ENCODE data around the gene CBR3. TPM values are rescaled to one million over a fixed set of nuclear protein-coding genes. Genes with fewer than 3 reads are reported as not detected.
A peak's percentile ranks its signal among the peaks of the same experiment; 100 is the strongest.
"Not testable (repeated sequence)": the region's sequence is repeated elsewhere in the genome, so short reads cannot be mapped to it uniquely, and the experiment has no call there.

CBR3 gene
- total RNA-seq, 1 experiment from 2014 or later = 39.2 TPM

DNA sequence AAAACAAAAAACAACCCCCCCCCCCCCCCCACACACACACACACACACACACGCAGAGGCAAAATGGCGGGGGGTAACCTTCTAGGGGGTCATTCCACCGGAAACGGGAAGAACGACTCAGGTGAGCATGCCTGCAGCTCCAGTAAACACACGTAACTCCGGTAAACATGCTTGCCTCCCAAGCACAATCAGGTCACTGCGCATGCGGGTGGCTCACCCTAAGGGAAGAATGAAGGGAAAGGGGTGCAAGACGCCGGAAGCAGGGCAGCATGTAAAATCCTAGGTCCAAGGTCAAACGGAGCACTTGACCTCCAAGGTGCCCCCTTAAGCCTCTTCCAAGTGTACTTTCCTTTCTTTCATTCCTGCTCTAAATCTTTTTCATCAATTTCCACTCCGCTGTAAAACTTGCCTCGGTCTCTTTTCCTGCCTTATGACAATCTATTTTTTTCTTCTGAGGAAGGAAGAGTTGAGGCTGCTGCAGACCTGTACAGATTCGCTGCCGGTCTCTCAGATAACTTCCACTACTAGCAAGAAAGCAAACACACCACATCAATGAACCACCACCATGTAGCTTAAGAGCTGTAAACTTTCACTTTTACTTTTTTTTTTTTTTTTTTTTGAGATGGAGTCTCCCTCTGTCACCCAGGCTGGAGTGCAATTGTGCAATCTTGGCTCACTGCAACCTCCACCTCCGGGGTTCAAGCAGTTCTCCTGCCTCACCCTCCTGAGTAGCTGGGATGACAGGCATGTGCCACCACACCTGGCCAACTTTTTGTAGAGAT is 21.0 kb upstream of the CBR3 start:
- in situ Hi-C loops (cut with HindIII; ENCODE audit: low sequenced_read_pairs) = no loop called here

DNA sequence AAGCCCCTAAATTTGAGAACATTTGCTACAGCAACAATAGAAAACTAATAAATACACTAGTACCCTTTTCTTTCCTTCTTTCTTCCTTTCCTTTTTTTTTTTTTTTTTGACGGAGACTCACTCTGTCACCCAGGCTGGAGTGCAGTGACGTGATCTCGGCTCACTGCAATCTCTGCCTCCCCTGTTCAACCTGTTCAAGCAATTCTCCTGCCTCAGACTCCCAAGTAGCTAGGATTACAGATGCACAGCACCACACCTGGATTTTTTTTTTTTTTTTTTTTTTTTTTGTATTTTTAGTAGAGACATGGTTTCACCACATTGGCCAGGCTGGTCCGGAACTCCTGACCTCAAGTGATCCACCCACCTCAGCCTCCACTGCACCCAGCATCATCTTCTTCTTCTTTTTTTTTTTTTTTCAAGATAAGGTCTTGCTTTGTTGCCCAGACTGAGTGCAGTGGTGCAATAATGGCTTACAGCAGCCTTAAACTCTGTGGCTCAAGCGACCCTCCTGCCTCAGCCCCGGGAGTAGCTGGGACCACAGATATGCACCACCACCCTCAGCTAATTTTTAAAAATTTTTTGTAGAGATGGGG is 19.6 kb upstream of the CBR3 start:
- in situ Hi-C loops (cut with HindIII; ENCODE audit: low sequenced_read_pairs) = no loop called here
- DNase-seq (ENCODE audit: low spot score) = no peak

More for the DNA sequence above, 21.0 kb upstream of the CBR3 start:
- no peak for DNase-seq (ENCODE audit: low spot score)

DNA sequence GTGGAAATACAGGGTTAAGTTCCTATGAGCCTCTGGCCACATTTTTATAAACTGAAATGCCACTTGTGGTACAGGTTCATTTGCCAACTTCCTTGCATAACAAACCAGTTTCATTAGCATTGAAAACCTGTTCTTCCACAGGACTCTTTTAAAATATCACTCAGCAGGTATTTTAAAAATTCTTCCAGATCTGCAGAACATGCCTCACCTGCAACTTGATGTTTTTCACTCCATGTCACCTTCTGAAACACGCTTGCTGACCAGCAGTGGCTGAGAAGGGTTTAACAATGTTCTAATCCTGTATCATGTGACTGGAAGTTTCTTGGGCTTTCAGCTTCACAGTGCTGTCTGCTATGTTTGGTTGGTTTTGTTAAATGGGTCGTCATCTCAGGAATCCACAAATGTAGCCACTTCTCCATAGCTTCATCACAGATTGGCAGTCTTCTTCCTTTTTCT is 17.6 kb upstream of the CBR3 start:
- DNase-seq (ENCODE audit: low spot score) = no peak
- in situ Hi-C loops (cut with HindIII; ENCODE audit: low sequenced_read_pairs) = no loop called here

DNA sequence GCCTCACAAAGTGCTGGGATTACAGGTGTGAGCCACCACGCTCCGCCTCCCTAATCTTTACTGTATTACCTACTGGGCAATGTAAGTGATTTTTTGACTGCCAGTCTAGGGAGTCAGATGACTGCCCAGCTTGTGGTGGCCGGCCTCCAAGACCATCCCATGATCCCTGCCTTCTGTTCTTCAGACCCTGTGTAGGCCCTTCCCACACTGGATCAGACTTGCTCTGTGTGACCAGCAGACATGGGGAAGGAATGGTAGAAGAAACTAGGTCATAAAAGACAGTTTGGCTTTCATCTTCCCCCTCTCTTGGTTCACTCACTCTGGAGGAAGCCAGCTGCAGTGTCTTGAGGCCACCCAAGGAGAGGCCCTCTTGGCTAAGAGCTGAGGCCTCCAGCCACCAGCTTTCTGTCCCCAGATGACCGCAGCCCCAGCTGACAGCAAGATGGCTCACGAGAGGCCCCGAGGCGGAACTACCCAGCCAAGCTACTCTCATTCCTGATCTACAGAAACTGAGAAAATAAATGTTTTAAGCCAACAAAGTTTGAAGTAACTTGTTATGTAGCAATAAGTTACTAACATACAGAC is 14.5 kb upstream of the CBR3 start:
- in situ Hi-C loops (cut with HindIII; ENCODE audit: low sequenced_read_pairs) = no loop called here
- no peak for DNase-seq (ENCODE audit: low spot score)

DNA sequence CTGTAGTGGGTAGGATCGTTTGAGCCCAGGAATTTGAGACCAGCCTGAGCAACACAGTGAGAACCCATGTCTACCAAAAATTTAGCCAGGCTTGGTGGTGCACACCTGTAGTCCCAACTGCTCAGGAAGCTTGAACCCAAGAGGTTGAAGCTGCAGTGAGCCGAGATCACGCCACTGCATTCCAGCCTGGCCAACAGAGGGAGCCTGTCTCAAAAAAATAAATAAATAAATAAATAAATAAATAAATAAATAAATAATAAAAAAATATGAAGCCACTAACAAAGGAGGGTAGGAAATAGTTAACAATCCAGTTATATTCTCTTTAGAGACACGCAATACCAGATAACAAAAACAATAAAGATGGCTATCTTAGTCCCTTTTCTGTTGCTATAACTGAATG is 11.9 kb upstream of the CBR3 start:
- in situ Hi-C loops (cut with HindIII; ENCODE audit: low sequenced_read_pairs) = no loop called here
- DNase-seq (ENCODE audit: low spot score) = no peak

DNA sequence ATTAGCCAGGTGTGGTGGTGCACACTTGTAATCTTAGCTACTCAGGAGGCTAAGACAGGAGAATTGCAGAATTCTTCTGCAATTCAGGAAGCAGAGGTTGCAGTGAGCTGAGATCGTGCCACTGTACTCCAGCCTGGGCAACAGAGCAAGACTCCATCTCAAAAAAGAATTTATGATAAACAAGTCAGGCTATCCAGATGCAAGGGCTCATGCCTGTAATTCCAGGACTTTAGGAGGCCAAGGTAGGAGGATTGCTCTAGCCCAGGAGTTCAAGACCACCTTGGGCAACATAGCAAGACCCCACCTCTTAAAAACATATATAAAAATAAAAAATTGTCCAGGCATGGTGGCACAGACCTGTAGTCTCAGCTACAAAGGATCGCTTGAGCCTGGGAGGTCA is 10.5 kb upstream of the CBR3 start:
- DNase-seq (ENCODE audit: low spot score) = no peak
- in situ Hi-C loops (cut with HindIII; ENCODE audit: low sequenced_read_pairs) = no loop called here

DNA sequence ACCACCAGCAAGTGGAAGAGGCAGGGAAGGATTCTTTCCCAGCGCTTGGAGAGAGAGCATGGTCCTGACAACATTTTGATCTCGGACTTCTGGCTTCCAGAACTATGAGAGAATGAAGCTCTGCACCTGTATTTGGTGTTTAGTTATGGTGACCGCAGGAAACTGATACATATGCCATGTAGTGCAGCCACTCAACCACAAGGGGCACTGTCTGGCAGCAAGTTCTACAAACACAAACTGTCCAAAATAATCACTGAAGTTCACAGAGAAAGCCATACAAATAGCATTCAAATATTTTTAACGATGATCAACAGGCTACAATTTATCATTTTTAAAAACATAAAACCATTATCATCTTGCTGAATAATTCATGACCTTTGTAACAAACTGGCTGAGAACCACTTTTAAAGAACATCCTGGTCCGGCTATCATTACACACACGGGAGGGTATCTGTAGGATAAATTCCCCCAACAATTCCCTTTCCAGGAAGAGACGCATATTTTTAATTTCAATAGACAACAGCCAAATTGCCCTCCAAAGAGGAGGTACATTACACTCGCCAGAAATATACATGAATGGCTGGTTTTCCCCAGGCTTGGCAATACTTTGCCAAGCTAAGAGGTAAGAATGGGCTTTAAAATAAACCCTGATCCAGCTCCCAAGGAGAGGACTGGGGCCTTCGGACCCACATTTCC is 9.2 kb upstream of the CBR3 start:
- in situ Hi-C loops (cut with HindIII; ENCODE audit: low sequenced_read_pairs) = no loop called here
- DNase-seq (ENCODE audit: low spot score) = peak; percentile 73

DNA sequence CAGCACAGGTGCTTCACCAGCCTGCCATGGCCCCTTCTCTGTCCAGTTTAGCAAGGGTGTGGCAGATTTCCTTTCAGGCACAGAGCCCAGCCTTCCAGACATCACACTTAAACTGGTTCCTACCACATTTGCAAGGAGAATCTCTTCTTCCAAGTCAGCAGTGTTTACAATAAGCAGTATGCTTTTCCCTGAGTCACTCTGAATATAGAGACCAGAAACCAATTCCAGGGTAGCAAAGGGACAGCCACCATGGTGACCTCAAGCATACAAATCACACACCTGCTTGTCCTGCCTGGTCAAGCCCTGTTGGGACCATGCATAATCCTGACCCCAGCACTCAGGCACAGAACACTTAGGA is 8.7 kb upstream of the CBR3 start:
- in situ Hi-C loops (cut with HindIII; ENCODE audit: low sequenced_read_pairs) = no loop called here
- DNase-seq (ENCODE audit: low spot score) = no peak

DNA sequence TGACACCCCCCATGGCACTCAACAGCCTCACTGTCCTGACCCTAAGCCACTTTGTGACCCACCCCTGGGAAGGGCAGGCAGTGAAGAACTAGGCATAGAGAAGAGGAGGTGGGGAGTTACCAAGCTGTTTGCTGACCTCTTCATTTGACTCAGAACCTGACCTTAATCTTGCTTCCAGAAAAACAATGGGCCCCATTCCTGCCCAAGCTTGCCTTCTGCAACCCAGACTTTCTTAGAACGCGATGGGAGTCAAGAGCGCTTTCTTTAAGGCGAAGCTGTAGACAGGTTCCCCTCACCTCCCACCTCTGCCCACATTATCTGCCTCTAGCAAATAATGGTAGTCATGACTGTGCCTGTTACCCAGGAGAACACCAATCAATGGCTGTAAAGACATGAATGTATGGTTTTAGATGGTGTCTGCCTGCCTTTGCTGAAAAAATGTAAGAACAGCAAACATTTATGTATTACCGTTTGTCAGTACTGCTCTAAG is 8.2 kb upstream of the CBR3 start:
- in situ Hi-C loops (cut with HindIII; ENCODE audit: low sequenced_read_pairs) = no loop called here
- no peak for DNase-seq (ENCODE audit: low spot score)

DNA sequence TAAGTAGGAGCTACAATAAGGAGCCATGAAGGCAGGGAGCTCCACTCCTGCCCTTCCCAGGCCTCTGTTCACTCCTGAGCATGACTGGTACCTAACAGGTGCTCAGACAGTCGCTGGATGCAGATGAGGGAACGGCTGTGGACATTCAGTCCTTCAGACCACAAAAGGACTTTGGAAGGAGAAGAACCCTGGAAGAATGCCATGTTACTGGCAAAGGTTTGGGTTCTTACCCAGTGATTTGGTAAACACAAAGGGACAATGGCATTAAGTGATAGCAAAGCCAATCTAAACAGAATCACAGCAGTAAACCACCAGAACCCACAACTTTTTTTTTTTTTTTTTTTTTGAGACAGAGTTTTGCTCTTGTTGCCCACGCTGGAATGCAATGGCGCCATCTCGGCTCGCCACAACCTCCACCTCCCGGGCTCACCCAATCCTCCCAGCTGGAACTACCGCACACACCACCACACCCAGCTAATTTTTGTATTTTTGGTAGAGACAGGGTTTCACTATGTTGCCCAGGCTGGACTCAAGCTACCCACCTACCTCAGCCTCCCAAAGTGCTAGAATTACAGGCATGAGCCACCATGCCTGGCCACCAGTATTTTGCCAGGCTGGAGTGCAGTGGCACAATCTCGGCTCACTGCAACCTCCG is 7.5 kb upstream of the CBR3 start:
- DNase-seq (ENCODE audit: low spot score) = no peak
- in situ Hi-C loops (cut with HindIII; ENCODE audit: low sequenced_read_pairs) = no loop called here

DNA sequence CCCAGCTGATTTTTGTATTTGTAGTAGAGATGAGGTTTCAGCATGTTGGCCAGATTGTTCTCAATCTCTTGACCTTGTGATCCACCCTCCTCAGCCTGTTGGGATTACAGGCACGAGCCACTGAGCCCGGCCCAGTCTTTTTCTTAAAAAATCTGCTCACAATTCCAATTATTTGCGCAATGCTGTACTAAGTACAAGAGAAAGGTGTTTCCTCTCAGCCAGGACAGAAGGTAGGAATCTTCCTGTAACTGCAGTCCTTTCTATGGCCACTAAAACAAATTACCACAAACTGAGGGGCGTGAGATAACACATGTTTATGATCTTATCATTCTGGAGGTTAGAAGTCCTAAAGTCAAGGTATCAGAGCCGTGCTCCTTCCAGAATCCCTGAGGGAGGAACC is 6.9 kb upstream of the CBR3 start:
- in situ Hi-C loops (cut with HindIII; ENCODE audit: low sequenced_read_pairs) = no loop called here
- DNase-seq (ENCODE audit: low spot score) = no peak

DNA sequence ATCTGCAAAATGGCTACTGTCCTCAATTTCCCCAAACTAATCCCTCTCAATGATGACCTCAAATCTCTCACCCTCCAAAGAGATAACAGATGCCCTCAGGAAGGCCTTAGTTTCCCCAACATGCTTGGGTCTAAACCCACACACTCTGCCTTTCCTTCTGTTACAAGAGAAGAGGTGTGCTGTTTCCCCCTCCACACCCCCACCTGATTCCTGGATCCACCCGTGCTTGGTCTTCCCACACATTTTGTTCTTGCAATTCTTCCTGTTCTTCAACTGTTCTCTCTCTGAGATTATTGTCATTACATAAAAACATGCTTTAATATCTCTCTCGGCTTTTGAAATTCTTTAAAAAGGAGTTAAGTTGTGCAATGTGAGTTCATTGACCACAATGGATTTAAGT is 5.7 kb upstream of the CBR3 start:
- no peak for DNase-seq (ENCODE audit: low spot score)

DNA sequence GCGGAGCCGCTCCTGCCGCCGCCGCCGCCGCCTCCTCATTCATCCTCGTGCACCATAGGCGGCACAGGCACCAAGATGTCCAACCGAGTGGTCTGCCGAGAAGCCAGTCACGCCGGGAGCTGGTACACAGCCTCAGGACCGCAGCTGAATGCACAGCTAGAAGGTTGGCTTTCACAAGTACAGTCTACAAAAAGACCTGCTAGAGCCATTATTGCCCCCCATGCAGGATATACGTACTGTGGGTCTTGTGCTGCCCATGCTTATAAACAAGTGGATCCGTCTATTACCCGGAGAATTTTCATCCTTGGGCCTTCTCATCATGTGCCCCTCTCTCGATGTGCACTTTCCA is 4.5 kb upstream of the CBR3 start:
- DNase-seq (ENCODE audit: low spot score); in situ Hi-C loops (cut with HindIII; ENCODE audit: low sequenced_read_pairs): not testable (repeated sequence)

More for the DNA sequence above, 5.7 kb upstream of the CBR3 start:
- in situ Hi-C loops (cut with HindIII; ENCODE audit: low sequenced_read_pairs) = no loop called here

DNA sequence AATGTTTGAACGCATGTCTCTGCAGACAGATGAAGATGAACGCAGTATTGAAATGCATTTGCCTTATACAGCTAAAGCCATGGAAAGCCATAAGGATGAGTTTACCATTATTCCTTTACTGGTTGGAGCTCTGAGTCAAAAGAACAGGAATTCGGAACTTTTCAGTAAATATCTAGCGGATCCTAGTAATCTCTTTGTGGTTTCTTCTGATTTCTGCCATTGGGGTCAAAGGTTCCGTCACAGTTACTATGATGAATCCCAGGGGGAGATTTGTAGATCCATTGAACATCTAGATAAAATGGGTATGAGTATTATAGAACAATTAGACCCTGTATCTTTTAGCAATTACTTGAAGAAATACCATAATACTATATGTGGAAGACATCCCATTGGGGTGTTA is 4.0 kb upstream of the CBR3 start:
- DNase-seq (ENCODE audit: low spot score); in situ Hi-C loops (cut with HindIII; ENCODE audit: low sequenced_read_pairs): not testable (repeated sequence)

DNA sequence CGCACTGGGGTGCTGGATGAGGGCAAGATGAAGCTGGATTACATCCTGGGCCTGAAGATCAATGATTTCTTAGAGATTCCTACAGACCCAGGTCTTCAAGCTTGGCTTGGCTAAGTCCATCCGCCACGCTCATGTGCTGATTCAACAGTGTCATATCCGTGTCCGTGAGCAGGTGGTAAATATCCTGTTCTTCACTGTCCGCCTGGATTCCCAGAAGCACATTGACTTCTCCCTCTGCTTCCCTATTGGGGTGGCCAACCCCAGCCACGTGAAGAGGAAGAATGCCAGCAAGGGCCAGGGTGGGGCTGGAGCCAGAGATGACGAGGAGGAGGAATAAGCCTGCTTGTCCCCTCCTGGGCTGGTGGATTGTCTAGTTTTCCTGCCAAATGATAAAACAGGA is 2.2 kb upstream of the CBR3 start:
- in situ Hi-C loops (cut with HindIII; ENCODE audit: low sequenced_read_pairs) = no loop called here
- DNase-seq (ENCODE audit: low spot score) = peak; percentile 25

DNA sequence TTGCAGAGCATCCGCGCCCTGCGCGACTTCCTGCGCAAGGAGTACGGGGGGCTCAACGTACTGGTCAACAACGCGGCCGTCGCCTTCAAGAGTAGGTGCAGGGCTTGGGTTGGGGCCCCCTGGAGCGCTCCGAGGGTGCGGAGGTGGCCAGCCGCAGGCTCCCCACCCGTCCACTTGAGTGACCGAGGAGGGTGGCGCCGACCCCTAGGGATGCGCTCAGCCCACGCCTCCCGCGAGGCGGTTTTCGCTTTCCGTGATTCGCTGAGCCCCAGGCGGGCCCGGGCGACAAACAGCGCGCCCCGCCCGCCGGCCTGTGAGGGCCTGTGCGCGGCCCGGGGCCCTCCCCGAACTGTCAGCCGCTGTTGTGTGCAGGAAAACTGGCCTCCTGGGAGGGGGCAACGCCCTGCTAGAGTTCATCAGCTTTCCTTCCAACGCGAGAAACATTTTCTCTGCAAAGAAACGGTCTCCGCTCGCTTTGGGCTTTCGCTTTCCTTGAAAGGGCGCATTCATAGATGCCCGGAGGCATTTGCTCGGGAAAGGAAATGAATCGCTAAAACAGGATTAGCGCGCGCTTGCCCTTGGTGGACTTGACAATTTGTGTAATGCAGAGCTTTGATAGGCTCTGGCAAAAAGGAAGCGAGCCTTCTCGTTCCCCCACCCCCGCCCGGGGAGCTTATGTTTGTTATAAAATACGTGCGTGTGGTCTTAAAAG is 668 bp downstream of the CBR3 start:
- peak; percentile 78 for DNase-seq (ENCODE audit: low spot score)
- in situ Hi-C loops (cut with HindIII; ENCODE audit: low sequenced_read_pairs) = no loop called here

DNA sequence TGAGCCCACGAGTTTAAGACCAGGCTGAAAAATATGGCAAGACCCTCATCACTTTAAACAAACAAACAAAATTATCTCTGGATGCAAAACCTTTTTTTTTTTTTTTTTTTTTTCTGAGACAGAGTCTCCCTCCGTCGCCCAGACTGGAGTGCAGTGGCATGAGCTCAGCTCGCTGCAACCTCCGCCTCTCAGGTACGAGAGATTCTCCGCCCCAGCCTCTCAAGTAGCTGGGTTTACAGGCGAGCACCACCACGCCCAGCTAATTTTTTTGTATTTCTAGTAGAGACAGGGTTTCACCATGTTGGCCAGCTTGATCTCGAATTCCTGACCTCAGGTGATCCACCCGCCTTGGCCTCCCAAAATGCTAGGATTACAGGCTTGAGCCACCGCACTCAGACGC is 4.9 kb downstream of the CBR3 start:
- DNase-seq (ENCODE audit: low spot score); in situ Hi-C loops (cut with HindIII; ENCODE audit: low sequenced_read_pairs): not testable (repeated sequence)

DNA sequence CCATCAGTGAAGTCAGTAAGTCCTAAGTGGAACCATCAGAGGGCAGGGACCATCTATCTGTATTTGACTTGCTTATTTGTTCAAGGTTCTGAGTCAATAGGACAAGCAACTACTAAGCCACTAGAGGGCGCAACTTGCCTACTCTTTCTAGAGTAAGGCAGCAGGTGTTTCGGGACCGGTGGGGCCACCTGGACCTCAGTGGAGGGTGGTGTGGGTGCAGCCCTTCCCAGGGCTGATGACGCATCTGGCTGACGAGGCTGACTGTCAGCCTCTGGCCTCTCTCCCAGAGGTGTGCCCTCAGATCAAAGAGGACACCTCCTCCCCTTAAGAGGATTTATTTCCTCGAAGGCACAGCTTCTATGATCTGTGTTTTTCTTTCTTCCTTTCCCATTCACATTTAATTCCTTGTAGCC is 6.6 kb downstream of the CBR3 start:
- in situ Hi-C loops (cut with HindIII; ENCODE audit: low sequenced_read_pairs) = no loop called here
- DNase-seq (ENCODE audit: low spot score) = peak; percentile 97

DNA sequence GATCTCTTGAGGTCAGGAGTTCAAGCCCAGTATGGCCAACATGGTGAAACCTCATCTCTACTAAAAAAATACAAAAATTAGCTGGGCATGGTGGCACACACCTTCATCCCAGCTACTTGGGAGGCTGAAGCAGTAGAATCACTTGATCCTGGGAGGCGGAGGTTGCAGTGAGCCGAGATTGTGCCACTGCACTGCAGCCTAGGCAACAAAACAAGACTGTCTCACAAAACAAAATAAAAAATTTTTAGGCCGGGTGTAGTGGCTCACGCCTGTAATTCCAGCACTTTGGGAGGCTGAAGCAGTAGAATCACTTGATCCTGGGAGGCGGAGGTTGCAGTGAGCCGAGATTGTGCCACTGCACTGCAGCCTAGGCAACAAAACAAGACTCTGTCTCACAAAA is 9.4 kb downstream of the CBR3 start:
- in situ Hi-C loops (cut with HindIII; ENCODE audit: low sequenced_read_pairs); DNase-seq (ENCODE audit: low spot score): not testable (repeated sequence)
